ENCODE measurements around the gene GP5.

The GP5 gene

DNA sequence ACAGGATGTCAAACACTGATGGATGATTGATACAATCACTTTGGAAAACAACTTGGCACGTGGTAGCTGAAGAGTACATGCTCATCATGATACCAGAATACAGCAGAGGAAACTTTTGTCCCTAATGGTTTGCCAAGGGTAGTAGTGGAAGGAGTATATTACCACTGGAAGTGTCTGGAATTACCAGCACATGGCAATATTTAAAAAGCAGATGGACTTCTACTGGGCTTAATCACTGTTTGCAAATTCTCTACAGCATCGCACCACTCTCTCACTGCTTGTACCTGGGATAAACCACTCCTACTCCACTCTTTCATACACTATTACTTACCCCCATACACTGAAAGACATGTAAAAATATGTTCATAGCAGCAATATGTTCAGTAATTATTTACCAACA lies 19.6 kb upstream of the GP5 start:
- no peaks in the 10 kb centered on the region for H3K9me3 Mint-ChIP-seq
- peaks cover 71% of the 10 kb centered on the region for H3K36me3 Mint-ChIP-seq (ENCODE audit: low read depth)
- no peak overlapping the region for H3K4me3 Mint-ChIP-seq
- H3K4me1 Mint-ChIP-seq (ENCODE audit: low read depth) = no peaks in the 10 kb centered on the region
- H3K27me3 Mint-ChIP-seq = no peaks in the 10 kb centered on the region
- H3K27ac Mint-ChIP-seq = no peak overlapping the region

DNA sequence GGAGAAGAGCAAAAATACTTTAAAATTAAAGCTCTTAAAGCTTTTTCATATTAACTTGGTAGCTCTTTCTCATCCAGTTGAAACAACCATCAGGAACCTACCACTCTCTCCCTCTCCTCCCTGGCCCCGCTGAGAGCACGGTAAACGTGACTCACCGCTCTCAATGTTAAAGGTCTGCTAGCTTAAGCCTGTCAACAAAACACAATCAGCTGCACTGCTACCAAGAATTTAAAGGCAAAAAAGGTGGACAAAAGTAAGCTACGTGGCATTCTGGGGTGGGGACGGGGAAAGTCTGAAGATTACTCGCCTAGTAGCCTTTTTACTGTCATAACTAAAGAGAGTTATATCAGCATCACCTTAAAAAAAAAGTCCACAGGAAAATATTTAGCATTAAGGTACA lies 8.4 kb upstream of the GP5 start:
- H3K36me3 Mint-ChIP-seq (ENCODE audit: low read depth) = peaks cover 71% of the 10 kb centered on the region
- no peak overlapping the region for H3K4me3 Mint-ChIP-seq
- H3K27ac Mint-ChIP-seq = no peak overlapping the region
- H3K27me3 Mint-ChIP-seq = no peaks in the 10 kb centered on the region
- no peaks in the 10 kb centered on the region for H3K9me3 Mint-ChIP-seq
- peaks cover 5% of the 10 kb centered on the region for H3K4me1 Mint-ChIP-seq (ENCODE audit: low read depth)

DNA sequence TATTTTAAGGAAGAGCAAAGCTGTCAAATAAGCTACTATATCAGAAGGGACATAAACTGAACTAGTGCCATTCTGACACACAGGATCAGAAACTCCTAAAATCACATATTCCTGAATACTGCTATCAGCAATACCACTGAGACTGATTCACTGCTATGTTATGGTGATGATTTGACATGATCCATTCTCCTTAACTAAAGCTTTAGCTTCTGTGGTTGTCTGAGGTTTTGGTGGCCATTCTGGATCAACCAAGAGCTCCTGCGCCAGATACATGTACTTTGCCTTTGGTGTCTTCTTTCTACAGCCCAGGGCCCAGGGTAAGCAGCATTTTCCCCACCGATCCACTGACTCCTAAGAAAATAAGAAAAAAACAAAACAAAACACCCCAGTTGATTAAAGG lies 6.7 kb upstream of the GP5 start:
- Mint-ChIP-seq H3K9me3 (no peaks in the 10 kb centered on the region), H3K27me3 (no peaks in the 10 kb centered on the region), H3K27ac (no peak overlapping the region), H3K4me3 (no peak overlapping the region), H3K36me3 (ENCODE audit: low read depth) (peaks cover 60% of the 10 kb centered on the region), H3K4me1 (ENCODE audit: low read depth) (peaks cover 5% of the 10 kb centered on the region)

DNA sequence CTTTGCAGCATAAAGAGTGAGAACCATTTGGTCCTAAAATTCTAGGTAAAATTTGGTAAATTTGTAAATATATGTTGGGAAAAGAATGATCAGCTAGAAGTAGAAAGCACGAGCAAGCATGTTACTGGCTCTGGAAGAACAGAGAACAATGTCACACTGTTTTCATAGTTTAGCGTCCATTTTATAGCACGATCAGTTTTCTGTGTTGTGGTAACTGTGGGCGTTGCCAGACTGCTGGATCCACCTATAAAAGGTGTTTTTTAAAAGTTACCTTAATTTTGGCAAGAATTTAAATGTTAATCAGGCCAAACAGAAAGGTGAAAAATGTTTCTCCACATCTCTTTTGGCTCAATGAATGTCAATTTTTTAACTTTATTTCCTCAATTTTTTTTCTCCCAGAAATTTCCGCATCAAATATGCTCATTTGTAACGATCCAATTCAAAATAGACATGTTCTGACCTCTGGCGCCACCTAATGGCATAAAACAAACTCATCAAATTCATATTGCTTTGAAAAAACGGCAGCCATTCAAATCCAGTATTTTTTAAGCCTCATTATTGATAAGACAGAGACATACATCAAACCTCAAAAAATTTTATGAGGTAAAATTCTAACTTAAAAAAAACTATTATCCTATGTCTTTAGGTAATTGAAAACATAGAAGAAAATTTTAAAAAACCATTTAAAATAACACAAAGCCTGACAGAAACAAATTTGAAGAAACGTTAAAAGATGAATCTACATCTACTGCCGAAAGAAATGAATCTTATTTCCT lies 5.5 kb upstream of the GP5 start:
- Mint-ChIP-seq H3K27ac (no peak overlapping the region), H3K4me3 (no peak overlapping the region), H3K27me3 (no peaks in the 10 kb centered on the region), H3K9me3 (no peaks in the 10 kb centered on the region), H3K36me3 (ENCODE audit: low read depth) (peaks cover 48% of the 10 kb centered on the region), H3K4me1 (ENCODE audit: low read depth) (peaks cover 13% of the 10 kb centered on the region)

DNA sequence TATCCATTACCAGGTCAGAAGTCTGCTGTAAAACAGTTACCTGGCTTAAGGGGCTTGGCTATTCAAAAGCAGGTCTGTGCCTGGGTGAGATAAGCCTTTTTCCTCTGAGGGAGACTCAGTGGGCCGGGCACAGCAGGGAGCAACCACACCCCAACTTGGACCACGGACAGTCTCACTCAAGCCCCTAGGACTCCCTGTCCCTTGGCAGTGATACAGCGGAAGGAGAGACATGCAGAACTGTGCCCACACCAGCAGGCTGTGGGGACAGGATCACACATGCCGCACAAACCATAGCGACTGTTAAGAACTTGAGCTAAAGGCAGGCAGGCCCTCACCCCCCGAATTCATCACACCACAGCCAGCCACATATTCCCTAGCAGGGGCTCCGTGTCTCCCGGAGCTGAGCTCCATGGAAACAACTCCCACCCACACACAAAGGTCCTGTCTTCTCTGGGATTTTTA lies 2.8 kb upstream of the GP5 start:
- peaks cover 22% of the 10 kb centered on the region for H3K27me3 Mint-ChIP-seq
- no peaks in the 10 kb centered on the region for H3K9me3 Mint-ChIP-seq
- H3K36me3 Mint-ChIP-seq (ENCODE audit: low read depth) = peaks cover 29% of the 10 kb centered on the region
- no peak overlapping the region for H3K27ac Mint-ChIP-seq
- peaks cover 39% of the 10 kb centered on the region for H3K4me1 Mint-ChIP-seq (ENCODE audit: low read depth)
- no peak overlapping the region for H3K4me3 Mint-ChIP-seq

DNA sequence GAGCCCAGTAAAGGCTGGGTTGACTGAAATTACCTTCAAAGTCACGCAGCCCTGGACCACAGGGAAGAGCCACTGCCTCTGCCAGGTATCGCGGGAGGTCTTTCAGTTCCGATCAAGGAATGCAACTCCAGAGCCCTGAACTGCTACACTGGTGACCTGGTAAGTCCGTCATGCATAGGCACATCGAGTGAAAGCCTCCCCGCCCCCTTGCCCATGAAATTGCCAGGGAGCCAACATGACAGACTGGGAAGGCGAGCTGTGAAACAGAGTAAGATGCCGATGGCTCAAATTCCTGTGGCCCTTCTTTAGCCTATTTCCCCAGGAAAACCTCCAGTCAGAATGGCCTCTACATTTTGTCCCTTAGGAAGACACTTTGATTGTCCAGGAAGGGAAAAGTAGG lies 2.3 kb upstream of the GP5 start:
- H3K27ac Mint-ChIP-seq = no peak overlapping the region
- H3K36me3 Mint-ChIP-seq (ENCODE audit: low read depth) = peaks cover 29% of the 10 kb centered on the region
- H3K27me3 Mint-ChIP-seq = peaks cover 22% of the 10 kb centered on the region
- H3K4me3 Mint-ChIP-seq = no peak overlapping the region
- H3K9me3 Mint-ChIP-seq = no peaks in the 10 kb centered on the region
- peaks cover 43% of the 10 kb centered on the region for H3K4me1 Mint-ChIP-seq (ENCODE audit: low read depth)

DNA sequence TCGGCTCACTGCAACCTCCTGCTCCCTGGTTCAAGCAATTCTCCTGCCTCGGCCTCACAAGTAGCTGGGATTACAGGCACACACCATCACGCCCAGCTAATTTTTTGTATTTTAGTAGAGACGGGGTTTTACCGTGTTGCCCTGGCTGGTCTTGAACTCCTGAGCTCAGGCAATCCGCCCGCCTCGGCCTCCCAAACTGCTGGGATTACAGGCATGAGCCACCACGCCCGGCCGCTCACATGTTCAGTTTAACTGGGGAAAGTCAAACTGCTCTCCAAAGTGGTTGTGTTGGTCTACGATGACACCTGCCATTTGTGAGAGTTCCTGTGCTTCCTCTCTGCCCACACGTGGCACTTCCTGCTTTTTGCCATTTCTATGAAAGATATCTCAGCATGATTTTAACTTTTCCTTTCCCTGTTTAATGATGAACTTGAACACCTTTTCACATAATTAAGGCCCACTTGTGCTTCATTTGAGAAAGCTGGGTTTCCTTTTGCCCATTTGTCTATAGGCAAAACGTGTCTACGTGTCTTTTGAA lies 877 bp upstream of the GP5 start:
- Mint-ChIP-seq H3K9me3 (no peaks in the 10 kb centered on the region), H3K27me3 (peaks cover 22% of the 10 kb centered on the region), H3K36me3 (ENCODE audit: low read depth) (peaks cover 20% of the 10 kb centered on the region), H3K4me1 (ENCODE audit: low read depth) (peaks cover 57% of the 10 kb centered on the region), H3K27ac (no peak overlapping the region), H3K4me3 (no peak overlapping the region)

DNA sequence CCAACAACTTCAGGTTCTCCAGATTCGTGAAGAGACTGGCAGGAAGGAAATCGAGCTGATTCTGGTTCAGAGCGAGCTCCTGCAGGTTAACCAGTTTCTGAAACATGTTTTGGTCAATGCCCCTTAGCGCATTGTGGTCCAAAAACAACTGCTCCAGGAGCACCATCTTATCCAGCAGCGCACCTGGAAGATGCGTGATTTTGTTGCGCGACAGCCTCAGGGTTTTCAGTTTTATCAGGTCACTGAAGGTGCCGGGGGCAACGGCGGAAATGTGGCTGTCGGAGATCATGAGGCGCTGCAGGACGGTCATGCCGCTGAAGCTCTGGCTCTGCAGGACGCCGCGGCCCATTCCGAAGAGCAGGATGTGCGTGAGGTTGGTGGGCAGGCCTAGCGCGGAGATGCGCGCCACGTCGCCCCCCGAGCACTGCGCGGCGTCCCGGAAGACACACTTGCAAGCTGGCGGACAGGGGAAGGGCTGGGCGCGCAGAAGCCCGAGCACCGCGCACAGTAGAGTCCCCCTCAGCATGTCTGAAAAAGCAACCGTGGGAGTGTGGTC lies 1.2 kb downstream of the GP5 start:
- H3K36me3 Mint-ChIP-seq (ENCODE audit: low read depth) = peaks cover 1% of the 10 kb centered on the region
- no peaks in the 10 kb centered on the region for H3K9me3 Mint-ChIP-seq
- peaks cover 54% of the 10 kb centered on the region for H3K4me1 Mint-ChIP-seq (ENCODE audit: low read depth)
- peak overlapping the region; percentile 78 for H3K4me3 Mint-ChIP-seq
- no peak overlapping the region for H3K27ac Mint-ChIP-seq
- H3K27me3 Mint-ChIP-seq = peaks cover 22% of the 10 kb centered on the region

DNA sequence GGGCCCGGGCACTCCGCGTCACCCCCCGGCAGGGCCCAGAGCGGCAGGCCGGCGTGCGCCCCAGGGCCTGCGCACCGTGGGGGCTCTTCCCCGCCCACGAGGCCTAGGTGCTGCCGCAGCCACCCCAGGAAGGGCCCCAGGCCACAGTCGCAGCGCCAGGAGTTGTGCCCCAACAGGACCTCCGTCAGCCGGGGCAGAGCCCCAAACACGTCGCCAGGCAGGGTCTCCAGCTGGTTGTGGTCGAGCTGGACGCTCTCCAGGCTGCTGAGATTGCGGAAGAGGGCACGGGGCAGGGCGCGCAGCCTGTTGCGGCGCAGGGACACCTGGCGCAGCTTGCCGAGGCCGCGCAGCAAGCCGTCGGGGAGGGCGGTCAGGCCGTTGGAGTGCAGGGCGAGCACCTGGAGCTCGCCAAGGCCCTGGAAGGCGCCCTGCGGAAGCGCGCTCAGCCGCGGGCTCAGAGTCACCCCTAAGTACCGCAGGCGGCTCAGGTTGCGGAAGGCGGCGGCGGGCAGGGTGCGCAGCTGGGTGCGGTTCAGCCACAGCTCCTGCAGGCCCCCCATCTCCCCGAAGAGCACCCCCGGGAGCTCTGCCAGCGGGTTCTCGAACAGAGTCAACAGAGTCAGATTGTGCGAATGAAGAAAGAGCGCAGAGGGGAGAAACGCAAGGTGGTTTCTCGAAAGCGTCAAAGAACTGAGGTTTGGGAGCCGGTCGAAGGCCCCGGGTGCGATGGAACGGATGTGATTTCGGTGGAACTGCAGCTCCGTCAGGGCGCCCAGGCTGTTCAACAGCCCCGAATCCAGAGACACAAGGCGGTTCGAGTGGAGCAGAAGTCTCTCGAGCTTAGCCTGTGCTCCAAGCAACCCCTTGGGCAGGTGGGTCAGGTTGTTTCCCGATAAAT lies 2.0 kb downstream of the GP5 start:
- Mint-ChIP-seq H3K4me1 (ENCODE audit: low read depth) (peaks cover 54% of the 10 kb centered on the region), H3K4me3 (peak overlapping the region; percentile 78)

DNA sequence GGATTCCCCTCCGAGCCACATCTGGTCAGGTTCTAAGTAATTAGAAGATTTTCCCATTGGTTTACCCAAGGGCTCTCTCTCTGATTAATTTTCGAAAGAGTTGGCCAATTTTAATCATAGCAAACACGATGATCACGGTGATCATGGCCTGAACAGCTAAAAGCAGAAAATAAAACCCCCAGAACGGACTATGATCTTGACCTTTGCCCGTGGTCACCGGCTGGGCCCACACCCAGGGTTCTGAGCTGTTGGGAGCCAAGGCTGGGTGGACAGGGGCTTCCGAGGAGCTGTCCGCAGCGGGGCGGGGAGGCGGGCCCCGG lies 2.6 kb downstream of the GP5 start:
- Mint-ChIP-seq H3K9me3 (no peaks in the 10 kb centered on the region), H3K36me3 (ENCODE audit: low read depth) (no peaks in the 10 kb centered on the region), H3K4me1 (ENCODE audit: low read depth) (peaks cover 54% of the 10 kb centered on the region), H3K27ac (peak overlapping the region; percentile 61), H3K27me3 (peaks cover 22% of the 10 kb centered on the region), H3K4me3 (peak overlapping the region; percentile 70)

More for the DNA sequence above, 2.0 kb downstream of the GP5 start:
- H3K27ac Mint-ChIP-seq = no peak overlapping the region
- H3K27me3 Mint-ChIP-seq = peaks cover 22% of the 10 kb centered on the region
- no peaks in the 10 kb centered on the region for H3K9me3 Mint-ChIP-seq
- H3K36me3 Mint-ChIP-seq (ENCODE audit: low read depth) = no peaks in the 10 kb centered on the region

DNA sequence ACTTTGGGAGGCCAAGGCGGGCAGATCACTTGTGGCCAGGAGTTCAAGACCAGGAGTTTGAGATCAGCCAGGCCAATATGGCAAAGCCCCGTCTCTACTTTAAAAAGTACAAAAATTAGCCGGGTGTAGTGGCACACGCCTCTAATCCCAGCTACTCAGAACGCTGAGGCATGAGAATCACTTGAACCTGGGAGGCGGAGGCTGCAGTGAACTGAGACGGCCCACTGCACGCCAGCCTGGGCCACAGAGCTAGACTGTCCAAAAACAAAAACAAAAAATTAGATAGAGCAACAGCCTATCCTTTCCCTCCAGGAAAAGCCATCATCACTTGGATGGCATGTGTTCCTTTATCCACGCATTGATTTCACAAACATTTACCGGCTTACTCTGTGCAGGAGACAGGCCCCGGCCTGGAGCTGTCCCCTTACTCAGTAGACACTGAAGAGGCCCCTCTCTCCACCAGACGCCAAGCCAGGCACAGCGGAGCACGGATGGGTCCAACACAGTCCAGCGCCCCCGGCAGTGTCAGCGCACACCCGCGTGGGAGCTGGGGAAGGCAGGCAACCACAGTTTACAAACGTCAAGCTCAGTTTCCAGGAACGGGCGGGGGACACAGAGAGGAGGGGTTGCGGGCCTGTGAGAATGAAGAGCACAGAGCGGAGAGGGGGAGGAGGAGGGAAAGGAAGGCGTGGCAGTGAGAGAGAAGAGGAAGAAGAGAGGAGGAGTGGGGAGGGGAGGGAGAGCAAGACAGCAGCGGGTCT lies 3.1 kb downstream of the GP5 start:
- Mint-ChIP-seq H3K36me3 (ENCODE audit: low read depth) (no peaks in the 10 kb centered on the region), H3K4me3 (peak overlapping the region; percentile 70), H3K27ac (peak overlapping the region; percentile 61), H3K27me3 (peaks cover 22% of the 10 kb centered on the region), H3K4me1 (ENCODE audit: low read depth) (peaks cover 54% of the 10 kb centered on the region), H3K9me3 (peaks cover 5% of the 10 kb centered on the region)

DNA sequence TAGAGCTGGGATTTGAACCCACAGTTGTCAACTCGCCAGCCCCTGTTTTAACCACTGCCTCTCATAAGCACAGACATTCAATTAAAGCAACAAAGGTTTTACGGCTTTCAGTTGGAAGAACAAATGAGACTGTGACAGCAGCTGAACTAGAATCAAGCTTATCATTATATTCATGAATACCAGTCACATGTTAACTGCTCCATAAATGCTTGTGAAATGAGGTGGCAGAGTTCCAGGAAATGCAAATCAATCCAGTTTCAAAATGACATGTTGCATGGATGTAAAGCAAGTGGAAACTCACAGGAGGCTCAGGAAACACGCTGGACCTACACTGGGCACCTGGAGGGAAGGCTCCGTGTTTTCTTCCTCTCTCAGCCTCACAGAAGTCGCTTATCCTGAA lies 3.9 kb downstream of the GP5 start:
- peaks cover 53% of the 10 kb centered on the region for H3K4me1 Mint-ChIP-seq (ENCODE audit: low read depth)
- H3K4me3 Mint-ChIP-seq = no peak overlapping the region
- peak overlapping the region; percentile 53 for H3K27ac Mint-ChIP-seq
- H3K9me3 Mint-ChIP-seq = peaks cover 11% of the 10 kb centered on the region
- peaks cover 22% of the 10 kb centered on the region for H3K27me3 Mint-ChIP-seq
- no peaks in the 10 kb centered on the region for H3K36me3 Mint-ChIP-seq (ENCODE audit: low read depth)

DNA sequence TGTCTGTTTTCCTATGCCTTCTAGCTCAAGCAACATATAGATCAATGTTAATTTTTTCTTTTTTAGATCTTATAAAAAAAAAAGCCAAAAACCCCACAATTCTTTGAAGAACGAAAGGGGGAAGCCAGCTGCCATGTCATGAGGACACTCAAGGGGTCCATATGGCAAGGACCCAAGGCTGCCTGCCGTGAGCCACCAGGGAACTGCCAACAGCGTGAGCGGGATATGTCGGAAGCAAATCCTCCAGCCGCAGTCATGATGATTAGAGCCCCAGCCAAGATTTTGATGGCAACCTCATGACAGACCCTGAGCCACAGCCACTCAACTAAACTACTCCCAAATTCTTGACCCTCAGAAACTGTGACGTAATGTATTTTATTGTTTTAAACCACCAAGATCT lies 6.5 kb downstream of the GP5 start:
- Mint-ChIP-seq H3K9me3 (peaks cover 15% of the 10 kb centered on the region), H3K4me1 (ENCODE audit: low read depth) (peaks cover 27% of the 10 kb centered on the region), H3K36me3 (ENCODE audit: low read depth) (no peaks in the 10 kb centered on the region), H3K27me3 (peaks cover 4% of the 10 kb centered on the region), H3K4me3 (no peak overlapping the region), H3K27ac (no peak overlapping the region)

DNA sequence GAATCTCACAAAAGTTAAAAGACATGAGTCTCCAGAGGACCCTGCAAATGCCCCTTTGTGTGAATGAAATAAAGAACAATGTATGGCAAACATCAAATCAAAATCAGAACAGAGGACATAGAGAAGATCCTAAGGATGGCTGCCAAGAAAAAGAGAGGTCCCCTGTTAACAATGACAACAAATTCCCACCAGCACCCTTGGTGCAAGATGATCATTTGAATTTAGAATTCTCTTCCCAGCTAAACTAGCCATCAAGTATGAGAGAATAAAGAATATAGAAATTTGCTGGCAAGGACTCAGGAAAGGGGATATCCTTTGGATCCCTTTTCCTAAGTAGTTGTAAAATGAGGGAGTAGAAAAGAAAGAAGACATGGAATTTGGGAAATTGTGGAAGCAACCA lies 8.2 kb downstream of the GP5 start:
- Mint-ChIP-seq H3K9me3 (peaks cover 15% of the 10 kb centered on the region), H3K4me3 (no peak overlapping the region), H3K4me1 (ENCODE audit: low read depth) (peaks cover 10% of the 10 kb centered on the region), H3K36me3 (ENCODE audit: low read depth) (no peaks in the 10 kb centered on the region), H3K27ac (no peak overlapping the region), H3K27me3 (no peaks in the 10 kb centered on the region)

All from stimulated activated naive CD8-positive, alpha-beta T cell treated with anti-CD3 and anti-CD28 coated beads, Interleukin-15, Interleukin-2, amounts not matched to agents 100 ng/mL and 50 ng/mL, for 24 hours (primary cell).